Transverse colon (tissue), 4 donors: ENCODE data around the gene FAM98A. TPM values are rescaled to one million over a fixed set of nuclear protein-coding genes. Genes with fewer than 3 reads are reported as not detected.

Experiments used
- DNase-seq: peaks from one replicate; pipeline ENCODE4 v3.0.0-alpha.2; 2019
- H3K27ac ChIP-seq, 4 donors: fragments of 200-600 bp; sonication (generic); 2 replicates each; pipeline ENCODE4 v1.5.1; 2016 to 2018; ENCODE audit warnings: inconsistent platforms in 4 of 4
- H3K27me3 ChIP-seq: fragments of 200-600 bp; sonication (generic); 2 replicates; pipeline ENCODE4 v1.5.1; 2017; ENCODE audit warnings: inconsistent platforms
- H3K36me3 ChIP-seq, 4 donors: fragments of 200-600 bp; sonication (generic); 2 replicates each; pipeline ENCODE4 v1.5.1; 2017 to 2019; ENCODE audit warnings: inconsistent platforms in 4 of 4
- H3K4me1 ChIP-seq, 4 donors: fragments of 200-600 bp; sonication (generic); 2 replicates each; pipeline ENCODE4 v1.5.1; 2017 to 2020; ENCODE audit warnings: inconsistent platforms in 4 of 4
- H3K4me3 ChIP-seq, 4 donors: fragments of 200-600 bp; sonication (generic); 1 replicate in 1 of 4; 2 replicates in 3 of 4; pipeline versions ENCODE4 v1.5.1 to v1.6.1; 2017 to 2019; ENCODE audit warnings: inconsistent platforms in 4 of 4
- H3K9me3 ChIP-seq, 2 donors: fragments of 200-600 bp; sonication (generic); 2 replicates each; pipeline ENCODE4 v1.5.1; 2017 to 2019; ENCODE audit warnings: inconsistent platforms in 2 of 2
- CTCF ChIP-seq, 5 experiments: fragments of 200-600 bp in 3 of 5; fragments of 450-650 bp in 2 of 5; sonication (generic) in 3 of 5; IDR thresholded peaks; 1 replicate in 2 of 5; 2 replicates in 3 of 5; pipeline ENCODE4 v1.5.1; 2016 to 2017; ENCODE audit warnings: antibody characterized with exemption in 5 of 5, inconsistent platforms in 3 of 5, mild to moderate bottlenecking in 2 of 5, moderate library complexity in 1 of 5
- EP300 ChIP-seq: sonication (generic); formaldehyde crosslinking; IDR thresholded peaks from one replicate; pipeline ENCODE4 v1.6.1; 2017; ENCODE audit warnings: antibody characterized with exemption, low read depth
- POLR2A ChIP-seq: fragments of 450-650 bp; IDR thresholded peaks from one replicate; pipeline ENCODE4 v1.6.1; 2016; ENCODE audit warnings: antibody characterized with exemption, mild to moderate bottlenecking, moderate library complexity
- POLR2AphosphoS5 ChIP-seq, 3 donors: sonication (generic); formaldehyde crosslinking; IDR thresholded peaks; one replicate each; pipeline ENCODE4 v1.6.1; 2016; ENCODE audit warnings: antibody characterized with exemption in 3 of 3
- WGBS, 2 donors: methylation state at CpG; one replicate each; pipeline ENCODE4 v1.1.5; 2018; ENCODE audit warnings: low coverage in 1 of 2; 5-methylcytosine and 5-hydroxymethylcytosine counted together
- in situ Hi-C, 4 donors: fragments of 200-750 bp; cut with MboI; loops; one replicate each; pipeline versions ENCODE4 v1.15.0 to v1.15.1; 2017; ENCODE audit warnings: low sequenced_read_pairs in 3 of 4, low pct_ligation_motif_present in 1 of 4, low pct_unique_long_range_greater_than_20kb in 1 of 4
- intact Hi-C: fragments of 100-400 bp; cut with DNase I; formaldehyde crosslinking; loops from one replicate; pipeline ENCODE4 v1.15.1; 2023; ENCODE audit warnings: low total_unique reads
- total RNA-seq, 4 donors: library from RNA; depleted of rRNA; stranded (reverse); fragments of >200 nt; gene quantifications; one replicate each; pipeline ENCODE4 v1.1.0, GENCODE V29; 2016

The FAM98A gene
- total RNA-seq, 4 donors from 2014 or later: 13.1 to 30.3 (median 25.5) TPM

DNA sequence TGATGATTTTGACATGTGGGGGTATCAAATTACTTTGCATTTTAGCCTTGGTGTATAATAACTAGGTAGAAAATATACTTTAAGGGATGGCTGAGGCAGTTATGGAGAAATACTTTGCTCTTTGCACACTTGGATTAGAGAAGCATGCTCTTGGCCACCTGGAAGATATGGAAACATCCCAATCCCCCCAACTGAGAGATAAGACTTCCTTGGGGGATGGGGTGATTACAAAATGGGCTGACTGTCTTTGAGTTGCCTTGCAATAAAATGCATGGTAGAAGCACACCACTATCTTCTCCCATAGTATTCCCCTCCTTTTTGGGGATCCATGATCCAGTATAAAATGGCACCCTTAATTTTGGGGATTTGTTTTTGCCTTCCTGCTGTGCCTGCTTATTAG lies 15.1 kb upstream of the FAM98A start:
- H3K9me3 ChIP-seq: no peaks in the 10 kb centered on the region
- TF ChIP-seq POLR2AphosphoS5 (IDR thresholded peaks at IDR 0.05): no peak
- no peak for TF ChIP-seq CTCF (IDR thresholded peaks at IDR 0.05)
- no peak for TF ChIP-seq POLR2A
- TF ChIP-seq EP300: no peak
- DNase-seq: no peak
- H3K4me1 ChIP-seq: no peaks in the 10 kb centered on the region
- in situ Hi-C loops: no loop called here
- no peak overlapping the region for H3K4me3 ChIP-seq
- H3K36me3 ChIP-seq: no peaks in the 10 kb centered on the region
- no peaks in the 10 kb centered on the region for H3K27me3 ChIP-seq
- H3K27ac ChIP-seq: no peak overlapping the region
- intact Hi-C loops: no loop called here

- in situ Hi-C loops (no loop called here), intact Hi-C loops (no loop called here)
- Histone ChIP-seq H3K27ac (no peak overlapping the region), H3K4me3 (no peak overlapping the region), H3K36me3 (no peaks in the 10 kb centered on the region), H3K4me1 (no peaks in the 10 kb centered on the region), H3K9me3 (no peaks in the 10 kb centered on the region), H3K27me3 (no peaks in the 10 kb centered on the region)
- WGBS, 2 donors: 65 to 80% methylated on average over 2 of the region's 2 CpGs
- no peak for DNase-seq
- TF ChIP-seq CTCF (IDR thresholded peaks at IDR 0.05): no peak
- no peak for TF ChIP-seq POLR2A
- no peak for TF ChIP-seq POLR2AphosphoS5 (IDR thresholded peaks at IDR 0.05)
- TF ChIP-seq EP300: no peak
These were observed 8.8 kb upstream of the FAM98A start for GRCh38 chr2:33607905-33608304.

GRCh38 chr2:33607251-33607721 lies 8.2 kb upstream of the FAM98A start:
- Histone ChIP-seq H3K9me3 (no peaks in the 10 kb centered on the region), H3K27ac (no peak overlapping the region), H3K36me3 (no peaks in the 10 kb centered on the region), H3K27me3 (no peaks in the 10 kb centered on the region), H3K4me1 (no peaks in the 10 kb centered on the region), H3K4me3 (no peak overlapping the region)
- 33 to 68% methylated on average over 1 to 4 of the region's 4 CpGs for WGBS, 2 donors
- intact Hi-C loops (no loop called here), in situ Hi-C loops (no loop called here)
- no peak for DNase-seq
- TF ChIP-seq POLR2A (no peak), CTCF (IDR thresholded peaks at IDR 0.05) (no peak), POLR2AphosphoS5 (IDR thresholded peaks at IDR 0.05) (no peak), EP300 (no peak)

DNA sequence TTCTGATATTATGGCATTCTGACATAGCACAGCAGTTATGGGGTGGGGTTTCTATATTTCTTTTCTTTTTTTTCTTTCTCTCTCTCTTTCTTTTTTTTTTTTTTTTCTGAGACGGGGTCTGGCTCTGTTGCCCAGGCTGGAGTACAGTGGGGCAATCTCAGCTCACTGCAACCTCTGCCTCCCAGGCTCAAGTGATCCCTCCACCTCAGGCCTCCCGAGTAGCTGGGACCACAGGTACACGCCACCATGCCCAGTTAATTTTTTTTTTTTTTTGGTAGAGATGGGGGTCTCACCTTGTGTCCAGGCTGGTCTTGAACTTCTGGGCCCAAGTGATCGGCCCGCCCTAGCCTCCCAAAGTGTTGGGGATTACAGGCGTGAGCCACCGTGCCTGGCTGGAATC lies 7.5 kb upstream of the FAM98A start:
- TF ChIP-seq POLR2AphosphoS5 (IDR thresholded peaks at IDR 0.05) (no peak), CTCF (IDR thresholded peaks at IDR 0.05) (no peak), EP300 (no peak), POLR2A (no peak)
- no peaks in the 10 kb centered on the region for H3K9me3 ChIP-seq
- no peak for DNase-seq
- no peaks in the 10 kb centered on the region for H3K4me1 ChIP-seq
- intact Hi-C loops: no loop called here
- 93 to 96% methylated on average over 5 to 7 of the region's 7 CpGs for WGBS, 2 donors
- in situ Hi-C loops: no loop called here
- H3K27ac ChIP-seq: no peak overlapping the region
- no peaks in the 10 kb centered on the region for H3K27me3 ChIP-seq
- no peak overlapping the region for H3K4me3 ChIP-seq
- no peaks in the 10 kb centered on the region for H3K36me3 ChIP-seq
